ENCODE measurements around the gene SCN8A.
"Not testable (repeated sequence)": the region's sequence is repeated elsewhere in the genome, so short reads cannot be mapped to it uniquely, and the experiment has no call there.

The SCN8A gene

GRCh38 chr12:51625370-51625769 lies 34.3 kb downstream of the SCN8A start:
- no peak for DNase-seq

GRCh38 chr12:51626115-51626514 lies 35.1 kb downstream of the SCN8A start:
- no peak for DNase-seq

GRCh38 chr12:51626629-51627028 lies 35.6 kb downstream of the SCN8A start:
- DNase-seq = no peak

GRCh38 chr12:51630256-51630880 lies 39.3 kb downstream of the SCN8A start:
- no peak for DNase-seq

DNA sequence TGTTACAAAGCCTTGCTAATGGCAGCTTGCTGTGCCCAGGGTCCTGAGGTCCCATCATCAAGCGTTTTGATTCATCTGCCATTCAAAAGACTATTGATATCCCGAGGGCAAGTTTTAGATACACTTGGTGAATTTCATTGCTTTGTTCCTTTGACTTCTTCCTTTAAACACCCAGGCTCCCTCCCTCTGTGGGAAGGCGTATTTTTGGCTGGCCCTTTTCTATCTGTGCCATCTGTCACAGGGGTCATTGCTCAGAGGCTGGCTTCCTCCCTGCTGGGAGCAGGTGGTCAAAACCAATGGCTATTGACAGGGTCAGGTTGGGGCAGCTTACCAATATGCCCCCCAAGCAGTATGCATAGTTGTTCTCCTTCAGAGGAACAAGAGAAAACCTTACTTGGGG lies 40.0 kb downstream of the SCN8A start:
- DNase-seq = no peak

- DNase-seq = no peak
Observed at GRCh38 chr12:51631591-51631990, 40.6 kb downstream of the SCN8A start.

DNA sequence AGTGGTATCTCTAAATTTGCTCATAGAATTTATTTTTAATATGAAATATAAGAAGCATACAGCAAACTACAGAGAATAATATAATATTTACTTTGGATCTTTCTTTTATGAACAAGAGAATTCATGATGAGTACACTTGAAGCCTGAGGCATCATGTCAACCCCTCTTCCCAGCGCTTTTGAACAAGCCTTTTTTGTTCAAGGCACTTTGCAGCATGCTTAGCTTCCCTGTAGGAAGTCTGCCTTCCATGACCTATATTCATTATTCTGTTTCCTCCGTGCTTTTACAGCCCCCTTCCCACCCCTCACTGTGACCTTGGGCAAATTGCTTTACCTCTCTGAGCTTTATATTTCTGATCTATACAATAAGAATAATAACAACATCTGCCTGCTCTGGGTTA lies 41.6 kb downstream of the SCN8A start:
- DNase-seq = no peak

DNA sequence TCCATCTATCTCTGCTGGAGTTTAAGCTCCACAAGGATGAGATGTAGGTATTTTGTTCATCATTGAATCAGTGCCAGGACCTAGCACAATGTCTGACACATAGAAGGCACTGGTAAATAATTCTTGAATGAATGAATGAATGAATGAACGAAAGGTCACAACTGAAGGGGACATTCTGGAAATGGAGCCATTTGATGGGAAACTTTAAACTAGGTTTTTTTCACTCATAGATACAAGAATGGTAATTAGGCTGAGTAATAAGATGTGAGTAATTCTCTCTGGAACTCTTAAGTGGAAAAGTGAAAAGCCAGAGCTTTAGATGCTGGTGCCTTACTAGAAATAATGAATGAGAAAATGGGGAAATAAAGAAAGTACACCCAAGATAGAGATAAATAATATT lies 44.3 kb downstream of the SCN8A start:
- no peak for DNase-seq

DNA sequence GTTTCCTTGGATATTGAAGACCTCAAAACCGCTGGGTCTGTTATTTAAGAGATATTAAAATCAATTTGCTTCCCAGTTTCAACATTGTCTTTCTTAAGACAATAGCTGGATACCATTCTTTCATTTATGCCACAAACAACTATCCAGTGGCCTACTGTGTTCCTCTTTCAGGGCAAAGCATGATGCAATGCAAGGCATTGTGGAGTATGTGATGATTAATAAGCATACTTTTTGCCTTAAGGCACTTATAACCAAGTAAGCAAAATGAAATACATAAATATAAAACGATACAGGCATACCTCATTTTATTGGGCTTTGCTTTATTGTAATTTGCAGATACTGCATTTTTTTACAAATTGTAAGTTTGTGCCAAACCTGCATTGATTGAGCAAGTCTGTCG lies 45.5 kb downstream of the SCN8A start:
- no peak for DNase-seq

- DNase-seq = no peak
Observed at GRCh38 chr12:51636986-51637385, 46.0 kb downstream of the SCN8A start.

- DNase-seq = no peak
Observed at GRCh38 chr12:51639361-51639760, 48.3 kb downstream of the SCN8A start.

DNA sequence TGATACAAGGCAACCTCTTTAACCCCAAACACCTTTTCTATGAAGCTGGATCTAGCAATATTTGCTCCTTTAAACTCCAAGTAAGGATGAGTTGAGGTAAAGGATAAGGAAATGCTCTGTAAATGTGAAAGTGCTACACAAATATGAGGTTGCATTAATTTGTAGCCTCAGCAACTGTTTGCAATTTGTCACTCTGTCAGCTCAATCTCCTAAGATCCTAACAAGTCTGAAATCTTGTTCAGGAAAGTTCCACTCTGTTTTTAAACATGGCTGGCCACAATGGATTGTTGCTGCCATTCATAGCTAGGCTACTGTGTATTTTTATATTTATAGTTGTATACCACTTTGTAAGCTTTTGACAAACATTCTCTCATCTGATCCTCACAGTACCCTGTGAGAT lies 51.3 kb downstream of the SCN8A start:
- DNase-seq = no peak

- DNase-seq = no peak
Observed at GRCh38 chr12:51643951-51644350, 52.9 kb downstream of the SCN8A start.

- not testable (repeated sequence) for DNase-seq
Observed at GRCh38 chr12:51644691-51645090, 53.7 kb downstream of the SCN8A start.

DNA sequence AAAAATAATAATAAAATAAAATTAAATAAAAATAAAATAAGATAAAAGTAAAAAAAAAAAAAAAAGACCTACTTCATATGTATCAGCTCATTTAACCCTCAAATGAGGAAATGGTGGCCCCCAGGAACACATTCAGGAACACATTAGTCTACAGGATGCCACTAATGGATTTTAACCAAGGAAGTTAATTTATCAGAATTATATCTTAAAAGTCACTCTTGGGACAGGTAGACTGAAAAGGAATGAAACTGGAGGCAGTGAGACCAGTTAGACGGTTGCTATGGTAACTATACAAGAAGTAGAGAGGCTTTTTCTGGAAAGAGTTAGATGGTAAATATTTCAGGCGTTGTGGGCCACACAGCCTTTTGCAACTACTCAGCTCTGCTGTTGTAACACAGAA lies 54.9 kb downstream of the SCN8A start:
- DNase-seq = no peak

GRCh38 chr12:51647647-51648046 lies 56.6 kb downstream of the SCN8A start:
- no peak for DNase-seq

- no peak for DNase-seq
Observed at GRCh38 chr12:51653431-51653830, 62.4 kb downstream of the SCN8A start.

DNA sequence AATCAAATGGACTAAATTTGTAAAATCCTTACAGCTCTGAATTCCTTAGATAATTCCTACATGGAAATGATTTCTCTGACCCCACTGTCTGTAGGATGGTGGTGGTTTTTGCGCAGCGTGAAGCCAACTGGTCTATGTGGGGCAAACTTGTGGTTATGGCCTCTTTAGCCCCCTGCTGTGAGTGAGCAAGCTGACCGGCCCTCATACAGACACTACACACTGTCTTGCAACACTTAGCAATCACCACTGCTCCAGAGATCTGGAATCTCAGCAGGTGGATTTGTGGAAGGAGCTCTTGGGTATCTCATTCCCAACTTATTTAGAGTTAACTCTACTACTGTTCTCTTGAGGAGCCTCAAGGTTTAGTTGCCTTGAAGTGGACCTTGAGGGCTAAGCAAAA lies 70.2 kb downstream of the SCN8A start:
- no peak for DNase-seq

GRCh38 chr12:51661836-51662235 lies 70.8 kb downstream of the SCN8A start:
- DNase-seq = no peak

DNA sequence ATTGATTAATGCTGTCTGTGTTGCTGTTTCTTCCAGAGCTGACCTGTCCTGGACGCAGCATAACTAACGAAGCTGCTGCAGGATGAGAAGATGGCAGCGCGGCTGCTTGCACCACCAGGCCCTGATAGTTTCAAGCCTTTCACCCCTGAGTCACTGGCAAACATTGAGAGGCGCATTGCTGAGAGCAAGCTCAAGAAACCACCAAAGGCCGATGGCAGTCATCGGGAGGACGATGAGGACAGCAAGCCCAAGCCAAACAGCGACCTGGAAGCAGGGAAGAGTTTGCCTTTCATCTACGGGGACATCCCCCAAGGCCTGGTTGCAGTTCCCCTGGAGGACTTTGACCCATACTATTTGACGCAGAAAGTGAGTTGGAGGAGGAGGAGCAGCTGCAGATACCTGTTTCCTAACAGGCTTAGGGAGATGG lies 71.7 kb downstream of the SCN8A start:
- no peak for DNase-seq

DNA sequence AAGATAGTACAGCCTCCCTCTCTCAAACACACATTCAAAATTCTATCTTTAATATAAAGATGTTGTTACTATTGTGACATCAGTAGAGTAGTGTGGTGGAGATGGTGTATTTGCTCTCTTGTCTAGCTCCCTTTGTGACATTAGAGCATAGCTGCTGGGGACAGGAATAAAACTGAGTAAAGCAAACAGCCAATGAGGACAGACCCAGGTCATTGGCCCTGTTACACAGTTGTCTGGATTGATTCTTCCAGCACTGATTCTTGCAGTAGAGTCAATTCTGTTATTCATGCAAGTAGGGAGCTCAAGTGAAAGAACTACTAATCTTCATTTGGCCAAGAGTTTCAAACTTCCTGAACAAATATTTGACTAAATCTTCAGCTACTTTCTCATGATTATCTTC lies 72.4 kb downstream of the SCN8A start:
- no peak for DNase-seq

GRCh38 chr12:51666696-51667095 lies 75.7 kb downstream of the SCN8A start:
- DNase-seq = no peak

GRCh38 chr12:51667269-51667668 lies 76.2 kb downstream of the SCN8A start:
- DNase-seq = no peak

DNA sequence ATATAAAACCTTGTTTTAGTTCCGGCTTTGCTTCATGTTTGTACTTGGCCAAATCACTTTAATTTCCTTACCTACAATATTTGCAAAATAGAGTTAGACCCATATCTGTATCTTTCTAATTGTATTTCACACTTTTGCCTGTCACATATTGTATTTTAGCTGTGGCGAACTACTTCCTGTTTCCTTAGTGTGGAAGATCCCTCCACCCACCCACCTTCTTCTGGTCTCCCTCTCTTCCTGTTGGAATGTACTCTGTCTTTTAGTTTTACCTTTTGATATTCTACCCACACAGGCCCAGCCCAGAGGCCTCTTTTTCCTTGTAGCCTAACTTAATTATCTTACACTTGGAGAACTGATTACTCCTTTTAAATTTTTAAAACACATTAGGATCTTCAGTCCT lies 78.2 kb downstream of the SCN8A start:
- DNase-seq = no peak

GRCh38 chr12:51669996-51670395 lies 79.0 kb downstream of the SCN8A start:
- DNase-seq = no peak

- DNase-seq = no peak
Observed at GRCh38 chr12:51672334-51672733, 81.3 kb downstream of the SCN8A start.

Data from effector CD4-positive, alpha-beta T cell (primary cell).